Cardiac muscle cell (in vitro differentiated cells and primary cell): ENCODE results near the gene SLC23A2. TPM values are rescaled to one million over a fixed set of nuclear protein-coding genes. Genes with fewer than 3 reads are reported as not detected.
A peak's percentile ranks its signal among the peaks of the same experiment; 100 is the strongest.

Experiments
- DNase-seq, 2 donors: peaks; one replicate each; pipeline versions ENCODE4 v3.0.0 to v3.0.0-alpha.2; 2010 to 2017; ENCODE audit warnings: low read depth in 1 of 2, low spot score in 1 of 2
- H3K27ac ChIP-seq: fragments of 200-600 bp; sonication (generic); 2 replicates; pipeline ENCODE4 v1.5.1; 2016
- H3K27me3 ChIP-seq: fragments of 200-600 bp; sonication (generic); 2 replicates; pipeline ENCODE4 v1.6.0; 2016; ENCODE audit warnings: control low read depth
- H3K36me3 ChIP-seq: fragments of 200-600 bp; sonication (generic); 2 replicates; pipeline ENCODE4 v1.5.1; 2016; ENCODE audit warnings: control low read depth
- H3K4me1 ChIP-seq: fragments of 200-600 bp; sonication (generic); 2 replicates; pipeline ENCODE4 v1.8.1; 2017; ENCODE audit warnings: low read depth, mild to moderate bottlenecking, mixed run types
- H3K4me3 ChIP-seq: fragments of 200-600 bp; sonication (generic); 2 replicates; pipeline ENCODE4 v1.5.1; 2016; ENCODE audit warnings: mild to moderate bottlenecking
- H3K9me3 ChIP-seq: fragments of 200-600 bp; sonication (generic); 2 replicates; pipeline ENCODE4 v1.5.1; 2017; ENCODE audit warnings: low read depth, mild to moderate bottlenecking, control low read depth
- CTCF ChIP-seq: IDR thresholded peaks from 2 replicates; pipeline ENCODE4 v1.5.1; 2012; ENCODE audit warnings: low read depth, mild to moderate bottlenecking, low read length
- polyA plus RNA-seq: library from polyadenylated mRNA; unstranded; fragments of >200 nt; fragmentation: Nextera tagmentation; extraction: Ambion mirVana; gene quantifications from 2 replicates; pipeline ENCODE4 v1.2.1, GENCODE V29; 2016
- total RNA-seq: library from RNA; depleted of rRNA; stranded (reverse); fragments of >200 nt; gene quantifications from 2 replicates; pipeline ENCODE4 v1.2.3, GENCODE V29; 2016

Gene SLC23A2
- total and polyA plus RNA-seq, 2 experiments from 2014 or later: 5.9 to 10.6 TPM

DNA sequence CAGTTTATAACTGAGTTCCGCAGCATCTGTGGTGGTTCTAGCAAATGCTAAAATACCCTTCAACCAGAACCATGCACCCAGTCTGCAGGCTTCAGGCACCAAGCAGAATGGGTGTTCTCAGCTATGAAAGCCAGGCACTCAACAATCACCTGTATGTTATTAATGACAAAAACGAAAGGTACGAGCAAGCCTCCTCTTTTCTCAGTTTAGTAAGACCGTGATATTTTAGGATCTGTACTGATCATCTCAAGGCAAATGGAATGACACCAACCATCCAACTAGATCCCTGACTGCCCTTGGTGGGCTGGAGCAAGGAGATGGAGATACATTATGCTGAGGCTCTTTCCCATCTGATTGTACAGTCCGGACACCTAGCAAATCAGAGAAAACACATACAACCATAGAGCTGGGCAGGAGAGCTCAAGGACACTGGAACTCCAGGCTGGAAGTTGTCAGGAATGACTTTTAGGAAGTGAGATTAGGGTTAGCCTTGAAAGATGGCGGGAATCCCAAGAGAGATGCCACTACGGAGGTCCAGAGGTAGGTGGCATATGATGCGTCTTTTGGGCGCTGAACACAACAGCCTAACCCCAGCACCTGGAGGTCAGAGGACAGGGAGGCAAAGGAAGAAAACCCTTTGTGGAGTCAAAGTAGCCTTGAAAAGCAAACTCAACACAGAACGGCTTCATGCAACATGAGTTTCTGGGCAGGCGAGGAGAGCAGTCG is 33.4 kb downstream of the SLC23A2 start:
- DNase-seq: no peak
- Histone ChIP-seq H3K4me1 (no peaks in the 10 kb centered on the region), H3K27me3 (no peaks in the 10 kb centered on the region), H3K9me3 (no peaks in the 10 kb centered on the region), H3K4me3 (no peak overlapping the region), H3K27ac (no peak overlapping the region), H3K36me3 (no peaks in the 10 kb centered on the region)
- no peak for TF ChIP-seq CTCF

- Histone ChIP-seq H3K27me3 (no peaks in the 10 kb centered on the region), H3K9me3 (no peaks in the 10 kb centered on the region), H3K4me1 (no peaks in the 10 kb centered on the region), H3K36me3 (no peaks in the 10 kb centered on the region), H3K4me3 (no peak overlapping the region), H3K27ac (no peak overlapping the region)
- TF ChIP-seq CTCF: no peak
- no peak for DNase-seq
Measured at GRCh38 chr20:4966826-4967751, 34.2 kb downstream of the SLC23A2 start.

GRCh38 chr20:4962241-4962855 is 39.0 kb downstream of the SLC23A2 start:
- Histone ChIP-seq H3K27me3 (no peaks in the 10 kb centered on the region), H3K9me3 (no peaks in the 10 kb centered on the region), H3K4me1 (no peaks in the 10 kb centered on the region), H3K27ac (no peak overlapping the region), H3K36me3 (no peaks in the 10 kb centered on the region), H3K4me3 (no peak overlapping the region)
- peak in 1 of 2 donors; percentile 42 for DNase-seq
- no peak for TF ChIP-seq CTCF

DNA sequence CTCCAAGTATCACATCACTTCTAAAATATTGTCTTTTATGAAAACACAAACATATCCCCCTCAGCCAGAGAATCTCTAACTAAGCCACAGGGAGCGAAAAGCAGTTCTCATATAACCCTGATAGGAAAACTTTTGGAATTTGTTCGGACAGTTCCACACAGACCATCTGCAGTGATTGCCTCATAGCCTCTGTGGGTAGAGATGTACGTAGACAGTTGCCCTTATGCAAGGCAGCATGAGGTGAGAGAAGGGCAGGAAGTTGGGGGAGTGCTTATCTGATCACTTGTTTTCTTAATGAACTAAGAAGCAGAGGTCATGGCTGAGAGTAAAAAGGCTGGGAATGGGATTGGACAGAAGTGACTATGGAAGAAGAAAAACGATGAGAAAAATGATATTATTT is 39.6 kb downstream of the SLC23A2 start:
- Histone ChIP-seq H3K9me3 (no peaks in the 10 kb centered on the region), H3K4me1 (no peaks in the 10 kb centered on the region), H3K4me3 (no peak overlapping the region), H3K36me3 (no peaks in the 10 kb centered on the region), H3K27me3 (no peaks in the 10 kb centered on the region), H3K27ac (no peak overlapping the region)
- TF ChIP-seq CTCF: no peak
- DNase-seq: peak in 1 of 2 donors; percentile 95

- Histone ChIP-seq H3K36me3 (no peaks in the 10 kb centered on the region), H3K27me3 (no peaks in the 10 kb centered on the region), H3K27ac (no peak overlapping the region), H3K4me3 (no peak overlapping the region), H3K9me3 (no peaks in the 10 kb centered on the region), H3K4me1 (no peaks in the 10 kb centered on the region)
- peak in 1 of 2 donors; percentile 44 for DNase-seq
- no peak for TF ChIP-seq CTCF
Measured at GRCh38 chr20:4959592-4959991, 41.7 kb downstream of the SLC23A2 start.
